Aortic smooth muscle cell (primary cell): ENCODE data around the gene TAF1A. TPM values are rescaled to one million over a fixed set of nuclear protein-coding genes. Genes with fewer than 3 reads are reported as not detected.

Experiments
- total RNA-seq: library from RNA; depleted of rRNA; stranded (reverse); fragments of >200 nt; gene quantifications from 2 replicates; pipeline ENCODE4 v1.2.3, GENCODE V29; 2014

The TAF1A gene
- 5.0 and 7.4 TPM in 2 replicates for total RNA-seq

GRCh38 chr1:222589462-222590302 lies at the start of gene TAF1A:
Gene TAF1A (minus strand): TSS chr1:222589933.

DNA sequence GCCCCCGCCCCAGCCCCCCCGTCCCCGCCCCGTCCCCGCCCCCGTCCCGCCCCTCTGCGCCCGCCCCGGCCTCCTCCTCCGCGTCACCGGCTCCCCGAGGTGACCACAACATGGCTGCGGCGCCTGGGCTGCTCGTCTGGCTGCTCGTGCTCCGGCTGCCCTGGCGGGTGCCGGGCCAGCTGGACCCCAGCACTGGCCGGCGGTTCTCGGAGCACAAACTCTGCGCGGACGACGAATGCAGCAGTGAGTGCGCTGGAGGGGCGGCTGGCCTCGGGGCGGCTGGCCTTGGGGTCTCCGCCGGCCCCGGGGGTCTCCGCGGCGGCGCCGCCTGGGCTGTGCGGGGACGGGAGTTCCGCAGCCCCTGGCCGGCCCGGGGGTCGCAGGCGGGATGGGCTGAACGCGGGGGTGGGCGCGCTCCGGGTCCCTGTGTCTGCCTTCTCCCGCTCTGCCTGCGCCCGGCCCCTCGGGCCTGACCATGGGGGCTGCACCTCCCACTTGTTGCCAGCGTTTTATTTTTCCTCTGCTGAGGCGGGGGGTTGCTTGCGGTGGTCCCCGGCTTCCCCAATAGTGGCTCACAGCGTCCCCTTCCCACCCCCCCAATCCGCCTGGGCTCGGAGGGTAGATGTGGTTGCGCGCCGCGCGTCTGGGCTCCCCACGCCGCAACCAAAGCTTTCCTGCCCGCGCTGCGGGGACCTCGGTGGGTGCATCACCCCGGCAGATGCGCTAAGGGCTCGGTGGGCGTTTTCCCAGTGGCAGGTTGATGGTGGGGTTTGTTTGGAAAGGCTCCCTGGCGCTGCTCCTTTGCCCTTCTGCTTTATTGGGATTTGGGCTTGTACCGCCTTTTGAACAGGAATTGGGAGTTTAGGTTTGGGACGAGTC lies 28.5 kb upstream of the TAF1A start, which contains the start of gene MIA3:
TSS of gene MIA3 (plus strand) at position 97 of the 879 bp plus-strand sequence. CDS start at position 111, 14 bp downstream.

DNA sequence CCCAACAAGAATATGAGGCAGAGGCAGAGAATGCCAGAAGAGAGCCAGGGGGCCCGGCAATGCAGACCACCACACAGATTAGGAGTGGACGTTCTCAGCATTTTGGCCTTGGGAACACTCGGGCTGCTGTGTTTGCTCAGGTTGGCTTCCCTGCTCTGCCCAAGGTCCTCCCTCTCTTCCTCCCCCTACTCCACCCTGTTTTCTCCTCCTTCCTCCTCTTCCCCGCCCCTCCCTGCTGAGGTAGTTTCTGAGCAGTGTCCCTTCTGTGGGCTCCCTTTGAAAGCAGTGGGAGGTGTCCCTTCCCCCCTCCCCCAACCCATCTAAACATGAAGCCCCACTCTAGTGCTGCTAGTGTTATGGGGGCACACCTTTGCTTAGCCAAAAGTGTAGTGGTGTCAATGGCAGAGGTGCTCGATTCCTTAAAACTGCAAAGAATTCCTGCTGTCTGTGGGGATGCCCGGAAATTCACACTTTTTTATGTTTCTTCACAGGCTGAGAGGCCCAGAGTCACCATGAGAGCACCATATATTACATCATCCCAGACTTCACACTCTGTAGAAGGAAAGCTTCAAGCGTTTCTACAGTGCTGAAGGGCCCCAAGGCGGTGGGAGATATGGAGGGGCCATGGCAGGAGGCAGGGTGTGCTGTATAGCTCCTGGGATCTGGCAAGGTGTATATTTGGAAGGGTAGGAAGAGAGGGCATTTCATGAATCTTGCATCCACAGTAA lies 41.6 kb downstream of the TAF1A start, which contains the start of gene HHIPL2:
TSS of gene HHIPL2 (minus strand) at position 161 of the 728 bp plus-strand sequence. CDS start at position 101, 60 bp downstream.

Other genes starting within 250 kb of the TAF1A start
- gene HHIPL2, start 41.8 kb downstream of the TAF1A start, total RNA-seq, result 0.19 and 0.53 TPM in 2 replicates
- gene MIA3, start 28.2 kb upstream of the TAF1A start, total RNA-seq, result 58.3 and 73.6 TPM in 2 replicates
- gene AIDA, start 122.6 kb upstream of the TAF1A start, total RNA-seq, result 51.4 and 57.8 TPM in 2 replicates
- gene BROX, start 122.6 kb upstream of the TAF1A start, total RNA-seq, result 38.2 and 50.6 TPM in 2 replicates
- not detected in 2 replicates for gene FAM177B, start 147.3 kb upstream of the TAF1A start, total RNA-seq
- gene DISP1, start 225.1 kb upstream of the TAF1A start, total RNA-seq, result 4.0 and 5.5 TPM in 2 replicates